Mammary epithelial cell (primary cell): ENCODE data around the gene TRIM37.

Experiments
- CTCF ChIP-seq, 2 donors: IDR thresholded peaks in 1 of 2; conservative IDR thresholded peaks in 1 of 2; 2 replicates each; pipeline ENCODE4 v1.5.1; 2011 to 2012; ENCODE audit warnings: inconsistent platforms in 2 of 2, low read length in 2 of 2, mild to moderate bottlenecking in 2 of 2, control low read depth in 1 of 2, low read depth in 1 of 2; ENCODE audit not compliant: insufficient read depth in 1 of 2; ENCODE audit errors: extremely low read depth in 1 of 2
- EZH2 ChIP-seq: IDR thresholded peaks from 2 replicates; pipeline ENCODE4 v1.6.1; 2012; ENCODE audit warnings: low read length, inconsistent platforms, borderline replicate concordance

- no peak for TF ChIP-seq CTCF (conservative IDR thresholded peaks at IDR 0.05 in 1 of 2, IDR thresholded peaks at IDR 0.05 in 1 of 2; ENCODE audit: extremely low read depth in 1 of 2, insufficient read depth in 1 of 2, low read depth in 1 of 2, low read length in 2 of 2)
- no peak for TF ChIP-seq EZH2
Observed at GRCh38 chr17:59074494-59074893, 32.2 kb downstream of the TRIM37 start.
